ENCODE results near the gene SCLT1. TPM values are rescaled to one million over a fixed set of nuclear protein-coding genes. Genes with fewer than 3 reads are reported as not detected.

Gene SCLT1
- total and polyA plus RNA-seq, 2 of the 8 experiments (the other 6 are each of a cell fraction or from before 2014, with no cell fraction given), result 4.8 to 13.1 TPM

DNA sequence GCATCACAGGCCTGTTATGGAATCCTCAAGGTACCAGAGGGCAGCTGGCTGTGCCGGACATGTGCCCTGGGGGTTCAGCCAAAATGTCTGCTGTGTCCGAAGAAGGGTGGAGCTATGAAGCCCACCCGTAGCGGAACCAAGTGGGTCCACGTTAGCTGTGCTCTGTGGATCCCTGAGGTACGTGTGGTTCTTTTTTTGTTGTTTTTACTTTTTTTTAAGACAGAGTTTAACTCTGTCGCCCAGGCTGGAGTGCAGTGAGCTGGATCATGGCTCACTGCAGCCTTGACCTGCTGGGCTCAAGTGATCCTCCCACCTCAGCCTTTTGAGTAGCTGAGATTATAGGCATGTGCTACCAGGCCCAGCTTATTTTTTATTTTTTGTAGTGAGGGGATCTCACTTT is 237.7 kb downstream of the SCLT1 start:
- 0 out of 2 replicates have a peak overlapping the region, but pooled peaks have one; percentile 5 for H3K27ac ChIP-seq (ENCODE audit: low read depth, low read length)
- H3K36me3 ChIP-seq (ENCODE audit: control insufficient read depth in 2 of 4, insufficient read depth in 4 of 4, low read length in 3 of 4), result peaks cover 67 to 99% (median 96%) of the 10 kb centered on the region in 4 experiments
- no peaks in the 10 kb centered on the region for H3K9me3 ChIP-seq (ENCODE audit: insufficient read depth in 2 of 2, low read depth in 1 of 2, low read length in 1 of 2)
- peaks cover 21 to 33% of the 10 kb centered on the region in 2 experiments for H4K20me1 ChIP-seq (replicated peaks in 1 of 2; ENCODE audit: control insufficient read depth in 1 of 2, insufficient read depth in 2 of 2, low read length in 2 of 2)
- H3K4me2 ChIP-seq (ENCODE audit: insufficient read depth in 1 of 2, low read depth in 2 of 2, low read length in 2 of 2), result no peak overlapping the region
- H2BK120ac ChIP-seq (replicated peaks; ENCODE audit: low read depth, low read length), result no peak overlapping the region
- DNase-seq (ENCODE audit: low read depth in 1 of 2, low spot score in 2 of 2), result peak in 1 of 2 experiments; percentile 35
- no peak overlapping the region for H2AFZ ChIP-seq (ENCODE audit: low read length)
- no peak overlapping the region for H4K8ac ChIP-seq (ENCODE audit: extremely low read depth, insufficient read depth, low read length)
- H3K79me2 ChIP-seq (ENCODE audit: control insufficient read depth in 1 of 2, insufficient read depth in 2 of 2, low read length in 2 of 2), result peaks cover 8 to 97% of the 10 kb centered on the region in 2 experiments
- H3K4me3 ChIP-seq (ENCODE audit: extremely low read depth in 1 of 4, insufficient read depth in 2 of 4, low read depth in 3 of 4, low read length in 4 of 4), result no peak overlapping the region
- no peak for FAIRE-seq
- H2BK20ac ChIP-seq (ENCODE audit: low read length), result no peak overlapping the region
- POLR2A ChIA-PET (ENCODE audit: partially characterized antibody), result interaction anchor here (0.6 to 12.5 kb wide), 8 partner anchors 7 to 281 kb away, joined by 3 to 204 read pairs (median 6); no protein-coding TSS in a partner anchor
- CTCF ChIA-PET (ENCODE audit: partially characterized antibody), result interaction anchor here (0.5 to 3.2 kb wide), 14 partner anchors 8 to 291 kb away, joined by 3 to 15 read pairs (median 4); no protein-coding TSS in a partner anchor
- no peak overlapping the region for H2BK12ac ChIP-seq (ENCODE audit: low read depth, low read length)
- H3K4ac ChIP-seq (replicated peaks; ENCODE audit: insufficient read length, low read depth, low read length), result no peak overlapping the region
- H4K91ac ChIP-seq (replicated peaks; ENCODE audit: insufficient read length, low read length), result no peak overlapping the region
- no peak overlapping the region for H3K14ac ChIP-seq (ENCODE audit: insufficient read length)
- no peak overlapping the region for H4K5ac ChIP-seq (ENCODE audit: insufficient read length, low read depth, low read length)
- 97% methylated on average over 7 of the region's 7 CpGs; no CpG with 5 or more reads in 1 of the 2 experiments for WGBS, 2 experiments (ENCODE audit: extremely low coverage in 1 of 2, insufficient coverage in 1 of 2, insufficient read length in 1 of 2, insufficient replicate concordance in 2 of 2, low coverage in 1 of 2, low lambda C conversion rate in 2 of 2, missing lambda C conversion rate in 1 of 2)
- H2BK5ac ChIP-seq (ENCODE audit: low read depth, low read length), result no peak overlapping the region
- H2BK15ac ChIP-seq (ENCODE audit: low read length), result no peak overlapping the region
- H3K27me3 ChIP-seq (replicated peaks in 1 of 4; ENCODE audit: control insufficient read depth in 3 of 4, extremely low read depth in 1 of 4, insufficient read depth in 3 of 4, low read length in 3 of 4), result no peaks in the 10 kb centered on the region
- peaks cover 4% of the 10 kb centered on the region; the same call in 1 of the 2 replicates for H3K23me2 ChIP-seq (ENCODE audit: low read depth, low read length)
- peaks cover 10% of the 10 kb centered on the region for H3K79me1 ChIP-seq (ENCODE audit: low read depth, low read length)
- no peak overlapping the region for H2AK5ac ChIP-seq (ENCODE audit: low read depth, low read length)
- H3K4me1 ChIP-seq (replicated peaks in 1 of 4; ENCODE audit: control insufficient read depth in 3 of 4, insufficient read depth in 4 of 4, low read length in 3 of 4), result no peaks in the 10 kb centered on the region; a peak in 1 of 7 replicates
- no peak overlapping the region for H3K18ac ChIP-seq (ENCODE audit: extremely low read depth, low read length)
- H3K23ac ChIP-seq (ENCODE audit: insufficient read length), result no peak overlapping the region
- no peak overlapping the region for H3K56ac ChIP-seq (replicated peaks; ENCODE audit: insufficient read length, low read depth, low read length)
- no peak overlapping the region for H3K9ac ChIP-seq (replicated peaks in 1 of 4; ENCODE audit: extremely low read depth in 1 of 4, low read depth in 3 of 4, low read length in 3 of 4)
- TF ChIP-seq CREB1 (IDR thresholded peaks at IDR 0.05), result no peak
- no peak for TF ChIP-seq TAF7 (optimal IDR thresholded peaks at IDR 0.05; ENCODE audit: borderline replicate concordance, low read depth, low read length)
- TF ChIP-seq EGR1 (IDR thresholded peaks at IDR 0.05; ENCODE audit: borderline replicate concordance, low read depth, low read length), result no peak
- no peak for TF ChIP-seq SAP30 (IDR thresholded peaks at IDR 0.05; ENCODE audit: insufficient read depth, insufficient replicate concordance, low read length)
- no peak for TF ChIP-seq JUN (IDR thresholded peaks at IDR 0.05; ENCODE audit: low read depth, low read length)
- TF ChIP-seq RXRA (IDR thresholded peaks at IDR 0.05; ENCODE audit: insufficient read depth, low read depth, low read length), result no peak
- TF ChIP-seq, protein P1, sequence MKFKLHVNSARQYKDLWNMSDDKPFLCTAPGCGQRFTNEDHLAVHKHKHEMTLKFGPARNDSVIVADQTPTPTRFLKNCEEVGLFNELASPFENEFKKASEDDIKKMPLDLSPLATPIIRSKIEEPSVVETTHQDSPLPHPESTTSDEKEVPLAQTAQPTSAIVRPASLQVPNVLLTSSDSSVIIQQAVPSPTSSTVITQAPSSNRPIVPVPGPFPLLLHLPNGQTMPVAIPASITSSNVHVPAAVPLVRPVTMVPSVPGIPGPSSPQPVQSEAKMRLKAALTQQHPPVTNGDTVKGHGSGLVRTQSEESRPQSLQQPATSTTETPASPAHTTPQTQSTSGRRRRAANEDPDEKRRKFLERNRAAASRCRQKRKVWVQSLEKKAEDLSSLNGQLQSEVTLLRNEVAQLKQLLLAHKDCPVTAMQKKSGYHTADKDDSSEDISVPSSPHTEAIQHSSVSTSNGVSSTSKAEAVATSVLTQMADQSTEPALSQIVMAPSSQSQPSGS (IDR thresholded peaks at IDR 0.05; ENCODE audit: low read length), result no peak
- TF ChIP-seq CBX8 (IDR thresholded peaks at IDR 0.05; ENCODE audit: borderline replicate concordance, low read depth, low read length), result no peak
- TF ChIP-seq, protein P2, sequence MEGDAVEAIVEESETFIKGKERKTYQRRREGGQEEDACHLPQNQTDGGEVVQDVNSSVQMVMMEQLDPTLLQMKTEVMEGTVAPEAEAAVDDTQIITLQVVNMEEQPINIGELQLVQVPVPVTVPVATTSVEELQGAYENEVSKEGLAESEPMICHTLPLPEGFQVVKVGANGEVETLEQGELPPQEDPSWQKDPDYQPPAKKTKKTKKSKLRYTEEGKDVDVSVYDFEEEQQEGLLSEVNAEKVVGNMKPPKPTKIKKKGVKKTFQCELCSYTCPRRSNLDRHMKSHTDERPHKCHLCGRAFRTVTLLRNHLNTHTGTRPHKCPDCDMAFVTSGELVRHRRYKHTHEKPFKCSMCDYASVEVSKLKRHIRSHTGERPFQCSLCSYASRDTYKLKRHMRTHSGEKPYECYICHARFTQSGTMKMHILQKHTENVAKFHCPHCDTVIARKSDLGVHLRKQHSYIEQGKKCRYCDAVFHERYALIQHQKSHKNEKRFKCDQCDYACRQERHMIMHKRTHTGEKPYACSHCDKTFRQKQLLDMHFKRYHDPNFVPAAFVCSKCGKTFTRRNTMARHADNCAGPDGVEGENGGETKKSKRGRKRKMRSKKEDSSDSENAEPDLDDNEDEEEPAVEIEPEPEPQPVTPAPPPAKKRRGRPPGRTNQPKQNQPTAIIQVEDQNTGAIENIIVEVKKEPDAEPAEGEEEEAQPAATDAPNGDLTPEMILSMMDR (IDR thresholded peaks at IDR 0.05; ENCODE audit: control extremely low read depth in 1 of 3, insufficient read depth in 1 of 3, low read depth in 1 of 3, low read length in 3 of 3), result no peak

Data from H1 (cell line).